Natural killer cell (primary cell): ENCODE results near the gene ADCY2. TPM values are rescaled to one million over a fixed set of nuclear protein-coding genes. Genes with fewer than 3 reads are reported as not detected.

Experiments
- ATAC-seq, 3 donors: fragments of 150-1000 bp in 2 of 3; fragments of 200-7000 bp in 1 of 3; cut with Tn5 transposase; 1 replicate in 1 of 3; 2 replicates in 2 of 3; pipeline ENCODE4 v1.10.0; 2021; ENCODE audit warnings: mild to moderate bottlenecking in 2 of 3, moderate library complexity in 2 of 3
- DNase-seq, 2 donors: peaks; one replicate each; pipeline versions ENCODE4 v3.0.0 to v3.0.0-alpha.2; 2013 to 2021; ENCODE audit warnings: mixed read lengths in 1 of 2
- H3K27ac ChIP-seq: one replicate; pipeline ENCODE4 v1.5.1; 2013; ENCODE audit warnings: mild to moderate bottlenecking, low read length
- H3K27me3 ChIP-seq: one replicate; pipeline ENCODE4 v1.6.1; 2013; ENCODE audit warnings: low read length; ENCODE audit not compliant: control insufficient read depth, insufficient read depth
- H3K36me3 ChIP-seq: one replicate; pipeline ENCODE4 v1.6.1; 2013; ENCODE audit warnings: low read length; ENCODE audit not compliant: control insufficient read depth, insufficient read depth
- H3K4me1 ChIP-seq: one replicate; pipeline ENCODE4 v1.6.1; 2013; ENCODE audit warnings: low read length; ENCODE audit not compliant: control insufficient read depth, insufficient read depth
- H3K4me3 ChIP-seq: one replicate; pipeline ENCODE4 v1.5.1; 2013; ENCODE audit warnings: low read length
- H3K9me3 ChIP-seq: one replicate; pipeline ENCODE4 v1.6.1; 2013; ENCODE audit warnings: low read length; ENCODE audit not compliant: control insufficient read depth, insufficient read depth
- H3K27ac Mint-ChIP-seq, 2 donors: one replicate each; pipeline ENCODE4 v1.8.0; 2022; ENCODE audit warnings: mild to moderate bottlenecking in 2 of 2, mixed read lengths in 2 of 2, moderate library complexity in 1 of 2
- H3K27me3 Mint-ChIP-seq, 2 donors: one replicate each; pipeline ENCODE4 v1.8.0; 2022; ENCODE audit warnings: low read depth in 2 of 2, mixed read lengths in 2 of 2
- H3K36me3 Mint-ChIP-seq: one replicate; pipeline ENCODE4 v1.8.0; 2022; ENCODE audit warnings: mixed read lengths
- H3K4me1 Mint-ChIP-seq, 2 donors: one replicate each; pipeline ENCODE4 v1.8.0; 2022; ENCODE audit warnings: mixed read lengths in 2 of 2
- H3K4me3 Mint-ChIP-seq: one replicate; pipeline ENCODE4 v1.8.0; 2022; ENCODE audit warnings: mild to moderate bottlenecking, moderate library complexity, mixed read lengths
- H3K9me3 Mint-ChIP-seq, 2 donors: one replicate each; pipeline ENCODE4 v1.8.0; 2022; ENCODE audit warnings: mixed read lengths in 2 of 2
- CTCF ChIP-seq: fragments of 200-600 bp; IDR thresholded peaks from one replicate; pipeline ENCODE4 v1.8.0; 2022; ENCODE audit warnings: antibody characterized with exemption
- WGBS: methylation state at CpG from one replicate; pipeline ENCODE4 v1.1.7; 2013; ENCODE audit warnings: missing lambda C conversion rate; ENCODE audit not compliant: insufficient coverage; 5-methylcytosine and 5-hydroxymethylcytosine counted together
- intact Hi-C: fragments of 100-400 bp; cut with micrococcal nuclease; formaldehyde crosslinking; loops from one replicate; pipeline ENCODE4 v1.14.2; 2022
- total RNA-seq, 4 donors: library from RNA; stranded (reverse); fragments of 120-200 nt in 1 of 4; gene quantifications; one replicate each; pipeline versions ENCODE4 v1.2.3 to v1.2.4, GENCODE V29; 2013 to 2022

Gene ADCY2
- total RNA-seq, 3 donors from 2014 or later (not counting 1 experiment from before 2014, with no cell fraction given), result not detected

DNA sequence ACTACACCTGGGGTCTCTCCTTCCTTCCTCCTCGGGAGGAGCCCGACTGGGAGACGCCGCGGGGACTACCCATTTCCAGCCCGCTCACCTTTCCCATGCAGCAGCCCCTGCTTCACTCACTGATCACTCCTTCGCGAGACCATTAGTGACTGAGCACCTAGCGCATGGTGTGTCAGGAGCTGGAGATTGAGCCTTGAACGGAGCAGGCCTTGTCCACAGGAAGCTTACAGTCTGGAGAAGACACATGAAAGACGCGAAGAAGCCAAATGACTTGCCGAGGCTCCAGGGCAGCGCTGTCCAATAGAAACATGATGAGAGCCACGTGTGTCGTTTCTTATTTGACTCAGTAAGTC, 455.3 kb downstream of the ADCY2 start:
- Mint-ChIP-seq H3K27me3 (peaks cover 0 to 8% of the 10 kb centered on the region in 2 donors), H3K4me1 (peaks cover 15 to 32% of the 10 kb centered on the region in 2 donors), H3K4me3 (peak overlapping the region; percentile 87), H3K27ac (peak overlapping the region in 1 of 2 donors; percentile 78), H3K9me3 (no peaks in the 10 kb centered on the region), H3K36me3 (no peaks in the 10 kb centered on the region)
- 68% methylated on average over 16 of the region's 16 CpGs for WGBS
- no peak overlapping the region for H3K4me3 ChIP-seq
- peaks cover 10% of the 10 kb centered on the region for H3K27me3 ChIP-seq
- no peak for TF ChIP-seq CTCF
- peak in 1 of 3 donors; percentile 5 for ATAC-seq
- H3K4me1 ChIP-seq, result peaks cover 25% of the 10 kb centered on the region
- no peaks in the 10 kb centered on the region for H3K36me3 ChIP-seq
- H3K9me3 ChIP-seq, result no peaks in the 10 kb centered on the region
- DNase-seq, result no peak
- intact Hi-C loops, result no loop called here
- H3K27ac ChIP-seq, result no peak overlapping the region

DNA sequence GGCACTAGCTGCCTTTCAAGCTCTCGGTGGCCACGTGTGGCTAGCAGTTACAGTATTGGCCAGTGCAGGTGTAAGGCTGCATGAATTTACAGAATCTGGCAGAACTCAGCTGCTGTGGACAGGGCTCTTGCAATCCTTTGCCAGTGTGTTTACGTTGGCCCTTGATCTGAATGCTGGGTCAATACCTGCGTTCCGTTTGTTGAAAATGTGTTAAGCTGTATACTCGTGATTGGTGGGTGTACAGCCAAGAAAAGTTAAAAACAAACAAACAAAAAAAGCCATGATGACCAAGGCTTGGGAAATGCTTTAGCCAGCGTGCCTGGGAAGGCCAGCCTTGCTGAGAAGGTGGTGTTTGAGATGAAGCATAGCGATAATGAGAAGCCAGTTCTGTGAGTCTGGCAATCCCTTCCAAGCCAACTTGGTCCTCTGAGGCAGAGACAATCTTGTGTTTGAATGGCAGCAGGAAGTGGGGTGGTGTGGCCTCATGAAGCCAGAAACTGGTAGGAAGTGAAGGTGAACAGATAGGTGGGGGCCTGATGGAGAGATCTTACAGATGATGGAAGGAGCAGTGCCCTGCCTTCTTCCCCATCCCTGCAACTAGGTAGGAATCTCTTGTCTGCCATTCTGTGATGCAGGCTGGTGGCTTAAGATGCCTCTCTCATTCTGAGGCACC, 455.8 kb downstream of the ADCY2 start:
- no peaks in the 10 kb centered on the region for H3K9me3 ChIP-seq
- Mint-ChIP-seq H3K27ac (peak overlapping the region; percentile 78), H3K27me3 (peaks cover 0 to 8% of the 10 kb centered on the region in 2 donors), H3K4me3 (peak overlapping the region; percentile 87), H3K36me3 (no peaks in the 10 kb centered on the region), H3K4me1 (peaks cover 15 to 34% of the 10 kb centered on the region in 2 donors), H3K9me3 (no peaks in the 10 kb centered on the region)
- DNase-seq (peak in 1 of 2 donors; percentile 15), ATAC-seq (no peak)
- no peak overlapping the region for H3K4me3 ChIP-seq
- peaks cover 10% of the 10 kb centered on the region for H3K27me3 ChIP-seq
- intact Hi-C loops, result no loop called here
- peaks cover 25% of the 10 kb centered on the region for H3K4me1 ChIP-seq
- H3K27ac ChIP-seq, result no peak overlapping the region
- H3K36me3 ChIP-seq, result no peaks in the 10 kb centered on the region
- 89% methylated on average over 8 of the region's 8 CpGs for WGBS
- TF ChIP-seq CTCF, result no peak

DNA sequence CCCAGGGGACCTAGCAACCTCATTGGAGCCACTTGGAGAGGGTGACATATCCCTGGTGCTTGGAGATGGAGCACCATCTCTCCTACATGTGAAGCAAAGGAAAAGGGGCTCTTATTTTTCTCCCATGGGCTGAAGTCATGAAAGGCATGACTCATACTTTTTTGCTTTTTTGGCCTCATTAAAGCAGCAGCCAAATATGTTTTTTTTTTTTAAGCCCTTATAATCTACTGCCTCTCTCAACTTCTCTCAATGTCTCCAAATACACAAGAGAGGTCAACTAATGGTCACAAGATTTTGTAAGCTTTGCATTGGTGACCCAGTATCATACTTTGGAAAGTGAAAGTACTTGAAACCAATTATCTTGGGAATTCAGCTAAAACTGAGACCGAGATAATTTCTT, 456.6 kb downstream of the ADCY2 start:
- Histone ChIP-seq H3K4me1 (peaks cover 25% of the 10 kb centered on the region), H3K27ac (no peak overlapping the region), H3K27me3 (peaks cover 10% of the 10 kb centered on the region), H3K9me3 (no peaks in the 10 kb centered on the region), H3K4me3 (no peak overlapping the region), H3K36me3 (no peaks in the 10 kb centered on the region)
- TF ChIP-seq CTCF, result no peak
- WGBS, result 78% methylated on average over 1 of the region's 1 CpG
- DNase-seq (no peak), ATAC-seq (no peak)
- peak overlapping the region; percentile 87 for H3K4me3 Mint-ChIP-seq
- H3K27me3 Mint-ChIP-seq, result peaks cover 0 to 8% of the 10 kb centered on the region in 2 donors
- H3K4me1 Mint-ChIP-seq, result peaks cover 15 to 37% of the 10 kb centered on the region in 2 donors
- H3K36me3 Mint-ChIP-seq, result no peaks in the 10 kb centered on the region
- H3K9me3 Mint-ChIP-seq, result no peaks in the 10 kb centered on the region
- peak overlapping the region in 1 of 2 donors; percentile 78 for H3K27ac Mint-ChIP-seq
- intact Hi-C loops, result no loop called here

DNA sequence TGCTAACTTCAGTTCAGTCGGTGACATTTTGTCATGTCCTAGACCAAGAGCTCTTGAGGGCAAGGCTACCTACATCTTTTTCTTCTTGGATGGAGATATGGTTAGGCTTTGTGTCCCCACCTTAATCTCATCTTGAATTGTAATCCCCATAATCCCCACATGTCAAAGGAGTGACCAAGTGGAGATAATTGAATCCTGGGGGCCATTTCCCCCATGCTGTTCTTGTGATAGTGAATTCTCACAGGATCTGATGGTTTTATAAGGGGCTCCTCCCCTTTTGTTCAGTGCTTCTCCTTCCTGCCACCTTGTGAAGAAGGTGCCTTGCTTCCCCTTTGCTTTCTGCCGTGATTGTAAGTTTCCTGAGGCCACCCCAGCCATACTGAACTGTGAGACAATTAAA, 457.1 kb downstream of the ADCY2 start:
- no peak for DNase-seq
- Histone ChIP-seq H3K27ac (no peak overlapping the region), H3K4me3 (no peak overlapping the region), H3K4me1 (peaks cover 25% of the 10 kb centered on the region), H3K36me3 (no peaks in the 10 kb centered on the region), H3K27me3 (peaks cover 10% of the 10 kb centered on the region), H3K9me3 (no peaks in the 10 kb centered on the region)
- H3K9me3 Mint-ChIP-seq, result no peaks in the 10 kb centered on the region
- H3K27ac Mint-ChIP-seq, result peak overlapping the region in 1 of 2 donors; percentile 78
- H3K4me1 Mint-ChIP-seq, result peaks cover 15 to 37% of the 10 kb centered on the region in 2 donors
- intact Hi-C loops, result no loop called here
- no peaks in the 10 kb centered on the region for H3K36me3 Mint-ChIP-seq
- TF ChIP-seq CTCF, result no peak
- 73% methylated on average over 2 of the region's 2 CpGs for WGBS
- no peak for ATAC-seq
- peaks cover 0 to 8% of the 10 kb centered on the region in 2 donors for H3K27me3 Mint-ChIP-seq
- no peak overlapping the region for H3K4me3 Mint-ChIP-seq
